Loucy (cell line): ENCODE results near the gene ADD1.

Experiments used
- H2AFZ ChIP-seq: fragments of 200-600 bp; sonication (generic); 2 replicates; pipeline ENCODE4 v1.6.0; 2016; ENCODE audit warnings: antibody characterized with exemption, mild to moderate bottlenecking, low read length, moderate library complexity
- H3F3A ChIP-seq: fragments of 200-600 bp; 2 replicates; pipeline ENCODE4 v1.6.0; 2016; ENCODE audit warnings: antibody characterized with exemption, low read depth, mild to moderate bottlenecking
- H3K27me3 ChIP-seq: fragments of 200-600 bp; sonication (generic); 2 replicates; pipeline ENCODE4 v1.6.1; 2014; ENCODE audit warnings: low read length, mild to moderate bottlenecking; ENCODE audit not compliant: insufficient read depth, poor library complexity, severe bottlenecking
- H3K36me3 ChIP-seq: fragments of 200-600 bp; sonication (generic); 2 replicates; pipeline ENCODE4 v1.6.1; 2016; ENCODE audit warnings: low read length; ENCODE audit not compliant: insufficient read depth
- H3K4me1 ChIP-seq: fragments of 200-600 bp; sonication (generic); 2 replicates; pipeline ENCODE4 v1.5.1; 2014; ENCODE audit warnings: low read length, mild to moderate bottlenecking; ENCODE audit not compliant: insufficient read depth, poor library complexity, severe bottlenecking
- H3K4me2 ChIP-seq: fragments of 200-600 bp; sonication (generic); 2 replicates; pipeline ENCODE4 v1.6.0; 2014; ENCODE audit warnings: antibody characterized with exemption, low read length, low read depth, mild to moderate bottlenecking; ENCODE audit not compliant: poor library complexity, severe bottlenecking
- H3K4me3 ChIP-seq: fragments of 200-600 bp; sonication (generic); 2 replicates; pipeline ENCODE4 v1.5.1; 2014; ENCODE audit warnings: low read length, mild to moderate bottlenecking, mixed read lengths; ENCODE audit not compliant: poor library complexity, severe bottlenecking
- H3K79me2 ChIP-seq: fragments of 200-600 bp; sonication (generic); 2 replicates; pipeline ENCODE4 v1.6.1; 2014; ENCODE audit warnings: low read length; ENCODE audit not compliant: insufficient read depth
- H3K9ac ChIP-seq: fragments of 200-600 bp; sonication (generic); 2 replicates; pipeline ENCODE4 v1.6.0; 2014; ENCODE audit warnings: mild to moderate bottlenecking, low read depth, low read length, moderate library complexity; ENCODE audit not compliant: poor library complexity, severe bottlenecking
- H3K9me2 ChIP-seq: fragments of 200-600 bp; sonication (generic); replicated peaks from 2 replicates; pipeline ENCODE4 v1.6.1; 2016; ENCODE audit warnings: low read depth, low read length, mixed read lengths
- H3K9me3 ChIP-seq: fragments of 200-600 bp; sonication (generic); 2 replicates; pipeline ENCODE4 v1.6.1; 2014; ENCODE audit warnings: mild to moderate bottlenecking, antibody characterized with exemption, low read length, low read depth; ENCODE audit not compliant: insufficient read depth
- H4K20me1 ChIP-seq: fragments of 200-600 bp; sonication (generic); 2 replicates; pipeline ENCODE4 v1.6.0; 2014; ENCODE audit warnings: antibody characterized with exemption, low read length, mild to moderate bottlenecking; ENCODE audit not compliant: insufficient read depth, poor library complexity, severe bottlenecking
- EZH2phosphoT487 ChIP-seq: fragments of 200-600 bp; IDR thresholded peaks from 2 replicates; pipeline ENCODE4 v1.6.1; 2018; ENCODE audit warnings: antibody characterized with exemption, mild to moderate bottlenecking, moderate library complexity, borderline replicate concordance
- TF ChIP-seq, protein P1 (sequence below): fragments of 200-600 bp; sonication (generic); conservative IDR thresholded peaks from 2 replicates; pipeline ENCODE4 v1.5.1; 2014; ENCODE audit warnings: mild to moderate bottlenecking, antibody characterized with exemption, low read length

ADD1 gene

DNA sequence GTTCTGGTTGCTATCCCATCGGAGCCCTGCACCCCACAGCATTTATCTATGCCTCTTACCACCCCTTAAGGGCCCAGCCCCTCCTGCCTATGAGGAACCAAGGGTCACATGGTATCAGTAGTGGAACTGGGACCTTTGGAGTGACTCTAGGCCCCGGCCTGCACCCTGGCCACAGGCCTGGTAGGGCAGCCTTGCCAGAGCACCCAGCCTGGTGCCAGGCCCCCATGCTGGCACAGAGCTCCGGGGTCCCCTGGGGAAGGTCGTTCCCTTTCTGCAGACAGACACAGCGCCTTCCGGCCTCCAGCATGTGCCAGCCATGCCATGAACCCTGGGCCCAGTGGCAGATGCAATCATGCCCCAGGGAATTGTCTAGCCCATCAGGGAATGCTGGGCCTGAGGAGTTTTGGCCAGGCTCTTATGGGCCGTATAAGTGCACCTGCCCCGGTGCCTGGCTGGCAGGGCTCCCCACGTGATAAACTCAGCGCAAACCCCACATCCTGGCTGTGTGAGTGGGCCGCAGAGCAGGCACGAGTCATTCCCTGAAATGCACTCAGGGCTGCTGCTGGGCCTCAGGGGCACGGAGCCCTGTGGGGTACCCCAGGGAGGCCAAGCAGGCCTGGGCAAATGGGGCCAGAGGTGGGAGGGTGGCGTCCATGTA lies 19.8 kb upstream of the ADD1 start:
- H3K4me1 ChIP-seq = peaks cover 17% of the 10 kb centered on the region
- no peak overlapping the region for H3K9ac ChIP-seq
- H3K9me3 ChIP-seq = no peaks in the 10 kb centered on the region

DNA sequence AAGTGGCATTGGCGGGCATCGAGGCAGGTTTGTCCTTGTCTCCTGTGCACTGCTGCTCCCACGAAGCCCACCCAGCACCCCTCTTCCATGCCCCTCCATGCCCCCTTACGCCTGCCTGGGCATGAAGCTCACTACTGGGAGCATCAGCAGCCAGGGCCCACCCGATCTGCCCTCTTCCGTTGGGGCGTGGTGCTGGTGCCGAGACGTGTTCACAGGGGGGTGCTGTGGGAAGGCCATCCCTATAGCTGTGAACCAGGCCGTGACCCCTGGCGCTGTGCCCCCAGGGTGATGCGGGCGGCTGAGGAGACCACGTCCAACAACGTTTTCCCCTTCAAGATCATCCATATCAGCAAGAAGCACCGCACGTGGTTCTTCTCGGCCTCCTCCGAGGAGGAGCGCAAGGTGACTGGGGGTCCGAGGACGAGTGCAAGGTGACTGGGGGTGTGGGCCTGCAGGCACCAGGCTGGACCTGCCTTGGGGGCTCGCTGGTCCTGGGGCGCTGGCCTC lies 19.3 kb upstream of the ADD1 start:
- H3K27me3 ChIP-seq = no peaks in the 10 kb centered on the region
- H3F3A ChIP-seq = no peaks in the 10 kb centered on the region
- no peaks in the 10 kb centered on the region for H3K9me2 ChIP-seq
- no peak overlapping the region for H2AFZ ChIP-seq
- TF ChIP-seq, protein P1, sequence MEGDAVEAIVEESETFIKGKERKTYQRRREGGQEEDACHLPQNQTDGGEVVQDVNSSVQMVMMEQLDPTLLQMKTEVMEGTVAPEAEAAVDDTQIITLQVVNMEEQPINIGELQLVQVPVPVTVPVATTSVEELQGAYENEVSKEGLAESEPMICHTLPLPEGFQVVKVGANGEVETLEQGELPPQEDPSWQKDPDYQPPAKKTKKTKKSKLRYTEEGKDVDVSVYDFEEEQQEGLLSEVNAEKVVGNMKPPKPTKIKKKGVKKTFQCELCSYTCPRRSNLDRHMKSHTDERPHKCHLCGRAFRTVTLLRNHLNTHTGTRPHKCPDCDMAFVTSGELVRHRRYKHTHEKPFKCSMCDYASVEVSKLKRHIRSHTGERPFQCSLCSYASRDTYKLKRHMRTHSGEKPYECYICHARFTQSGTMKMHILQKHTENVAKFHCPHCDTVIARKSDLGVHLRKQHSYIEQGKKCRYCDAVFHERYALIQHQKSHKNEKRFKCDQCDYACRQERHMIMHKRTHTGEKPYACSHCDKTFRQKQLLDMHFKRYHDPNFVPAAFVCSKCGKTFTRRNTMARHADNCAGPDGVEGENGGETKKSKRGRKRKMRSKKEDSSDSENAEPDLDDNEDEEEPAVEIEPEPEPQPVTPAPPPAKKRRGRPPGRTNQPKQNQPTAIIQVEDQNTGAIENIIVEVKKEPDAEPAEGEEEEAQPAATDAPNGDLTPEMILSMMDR = no peak
- TF ChIP-seq EZH2phosphoT487 = no peak
- H3K36me3 ChIP-seq = peaks cover 71% of the 10 kb centered on the region; the same call in 1 of the 2 replicates
- peaks cover 27% of the 10 kb centered on the region for H4K20me1 ChIP-seq
- H3K4me1 ChIP-seq = peaks cover 11% of the 10 kb centered on the region
- H3K4me2 ChIP-seq = no peak overlapping the region
- peaks cover 24% of the 10 kb centered on the region for H3K79me2 ChIP-seq
- H3K9me3 ChIP-seq = no peaks in the 10 kb centered on the region
- no peak overlapping the region for H3K9ac ChIP-seq
- H3K4me3 ChIP-seq = no peak overlapping the region

More for the DNA sequence above, 19.8 kb upstream of the ADD1 start:
- Histone ChIP-seq H3K27me3 (no peaks in the 10 kb centered on the region), H3K4me3 (no peak overlapping the region), H3K79me2 (peaks cover 30% of the 10 kb centered on the region), H2AFZ (no peak overlapping the region), H3K9me2 (no peaks in the 10 kb centered on the region), H3K4me2 (no peak overlapping the region), H3K36me3 (peaks cover 66% of the 10 kb centered on the region; the same call in 1 of the 2 replicates), H3F3A (no peaks in the 10 kb centered on the region), H4K20me1 (peaks cover 33% of the 10 kb centered on the region)
- no peak for TF ChIP-seq EZH2phosphoT487
- TF ChIP-seq, protein P1 = no peak

DNA sequence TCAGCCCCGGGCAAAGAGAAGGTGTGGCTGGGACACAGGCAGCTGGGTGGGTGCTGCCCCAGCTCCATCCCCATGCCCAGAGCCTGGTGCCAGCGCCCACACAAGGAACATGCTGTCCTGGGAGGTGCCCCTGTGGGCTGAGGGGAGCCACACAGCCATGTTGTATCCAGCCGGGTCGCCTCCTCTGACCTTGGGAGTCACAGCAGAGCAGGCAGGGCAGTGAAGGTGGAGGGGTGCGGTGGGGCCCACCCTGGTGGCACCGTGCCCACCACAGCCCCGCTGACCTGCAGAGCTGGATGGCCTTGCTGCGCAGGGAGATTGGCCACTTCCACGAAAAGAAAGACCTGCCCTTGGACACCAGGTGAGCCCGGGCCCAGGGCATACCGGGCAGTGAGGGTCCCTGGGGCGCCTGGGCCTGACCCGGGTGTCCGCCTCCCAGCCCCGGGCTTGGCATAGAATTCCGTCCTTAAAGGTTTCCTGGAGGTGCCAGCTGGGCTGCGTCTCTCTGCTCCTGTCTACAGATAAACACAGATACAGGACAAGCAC lies 18.7 kb upstream of the ADD1 start:
- Histone ChIP-seq H3F3A (no peaks in the 10 kb centered on the region), H3K9me3 (no peaks in the 10 kb centered on the region), H3K36me3 (peaks cover 75% of the 10 kb centered on the region; the same call in 1 of the 2 replicates), H3K79me2 (peaks cover 19% of the 10 kb centered on the region), H4K20me1 (peaks cover 22% of the 10 kb centered on the region), H3K4me1 (peaks cover 6% of the 10 kb centered on the region), H3K27me3 (no peaks in the 10 kb centered on the region), H2AFZ (no peak overlapping the region), H3K4me3 (no peak overlapping the region), H3K9ac (no peak overlapping the region), H3K9me2 (no peaks in the 10 kb centered on the region), H3K4me2 (no peak overlapping the region)
- TF ChIP-seq EZH2phosphoT487 = no peak
- TF ChIP-seq, protein P1 = no peak
